GM23338 (cell line): ENCODE results near the gene MSGN1. TPM values are rescaled to one million over a fixed set of nuclear protein-coding genes. Genes with fewer than 3 reads are reported as not detected.

Source experiments
- ATAC-seq: fragments of 200-7000 bp; cut with Tn5 transposase; 3 replicates; pipeline ENCODE4 v1.9.1; 2020
- DNase-seq: peaks from one replicate; pipeline ENCODE4 v3.0.0-alpha.2; 2015; ENCODE audit warnings: low spot score
- H2AFZ ChIP-seq: fragments of 200-600 bp; sonication (generic); 2 replicates; pipeline ENCODE4 v1.8.0; 2016; ENCODE audit warnings: antibody characterized with exemption, mild to moderate bottlenecking, moderate library complexity
- H3F3A ChIP-seq: fragments of 200-600 bp; sonication (generic); replicated peaks from 2 replicates; pipeline ENCODE4 v1.8.0; 2017; ENCODE audit warnings: antibody characterized with exemption, mixed run types, low read depth
- H3K27ac ChIP-seq: fragments of 200-600 bp; sonication (generic); 2 replicates; pipeline ENCODE4 v1.6.1; 2016; ENCODE audit warnings: low read depth
- H3K27me3 ChIP-seq: fragments of 200-600 bp; sonication (generic); 2 replicates; pipeline ENCODE4 v1.8.0; 2016; ENCODE audit warnings: mild to moderate bottlenecking, mixed run types, moderate library complexity; ENCODE audit not compliant: insufficient read depth
- H3K36me3 ChIP-seq: fragments of 200-600 bp; sonication (generic); 2 replicates; pipeline ENCODE4 v1.8.0; 2016; ENCODE audit warnings: mild to moderate bottlenecking; ENCODE audit not compliant: insufficient read depth
- H3K4me1 ChIP-seq: fragments of 200-600 bp; sonication (generic); 2 replicates; pipeline ENCODE4 v1.8.0; 2016; ENCODE audit warnings: mild to moderate bottlenecking, moderate library complexity; ENCODE audit not compliant: insufficient read depth
- H3K4me2 ChIP-seq: fragments of 200-600 bp; sonication (generic); 2 replicates; pipeline ENCODE4 v1.7.1; 2017; ENCODE audit warnings: mixed run types
- H3K4me3 ChIP-seq: fragments of 200-600 bp; sonication (generic); 2 replicates; pipeline ENCODE4 v1.6.1; 2016; ENCODE audit warnings: mixed run types
- H3K79me2 ChIP-seq: fragments of 200-600 bp; sonication (generic); replicated peaks from 2 replicates; pipeline ENCODE4 v1.8.0; 2017; ENCODE audit warnings: mild to moderate bottlenecking; ENCODE audit not compliant: insufficient read depth
- H3K9me2 ChIP-seq: fragments of 200-600 bp; sonication (generic); 2 replicates; pipeline ENCODE4 v1.8.0; 2017; ENCODE audit not compliant: insufficient read depth
- H4K20me1 ChIP-seq: fragments of 200-600 bp; sonication (generic); replicated peaks from 2 replicates; pipeline ENCODE4 v1.8.0; 2017; ENCODE audit warnings: mild to moderate bottlenecking; ENCODE audit not compliant: insufficient read depth
- H3K27ac Mint-ChIP-seq: 2 replicates; pipeline ENCODE4 v1.8.0; 2020; ENCODE audit warnings: inconsistent platforms, mild to moderate bottlenecking, moderate library complexity, mixed read lengths
- H3K27me3 Mint-ChIP-seq: 3 replicates; pipeline ENCODE4 v1.8.0; 2022; ENCODE audit warnings: low read depth, mild to moderate bottlenecking, moderate library complexity, mixed read lengths, inconsistent platforms; ENCODE audit not compliant: insufficient read depth, poor library complexity
- H3K36me3 Mint-ChIP-seq: 3 replicates; pipeline ENCODE4 v1.8.0; 2021; ENCODE audit warnings: low read depth, mild to moderate bottlenecking, inconsistent platforms, moderate library complexity, mixed read lengths
- H3K4me1 Mint-ChIP-seq: 3 replicates; pipeline ENCODE4 v1.8.0; 2020; ENCODE audit warnings: mild to moderate bottlenecking, inconsistent platforms, mixed read lengths
- H3K4me3 Mint-ChIP-seq: 3 replicates; pipeline ENCODE4 v1.8.0; 2021; ENCODE audit warnings: moderate library complexity, mild to moderate bottlenecking, inconsistent platforms, mixed read lengths
- H3K9me3 Mint-ChIP-seq: 3 replicates; pipeline ENCODE4 v1.8.0; 2020; ENCODE audit warnings: moderate library complexity, mild to moderate bottlenecking, inconsistent platforms, mixed read lengths
- CREB1 ChIP-seq: fragments of 250-450 bp; sonication (Bioruptor Pico); IDR thresholded peaks from 2 replicates; pipeline ENCODE4 v1.5.0; 2020; ENCODE audit warnings: low read depth, mild to moderate bottlenecking, moderate library complexity
- CTCF ChIP-seq, 2 experiments: fragments of 200-600 bp in 1 of 2; sonication (generic) in 1 of 2; conservative IDR thresholded peaks; 2 replicates each; pipeline versions ENCODE4 v1.5.1 to v1.6.1; 2016 to 2017; ENCODE audit warnings: antibody characterized with exemption in 2 of 2, low read depth in 2 of 2, mild to moderate bottlenecking in 2 of 2, moderate library complexity in 1 of 2
- EZH2 ChIP-seq: fragments of 200-600 bp; sonication (generic); IDR thresholded peaks from one replicate; pipeline ENCODE4 v1.8.0; 2017; ENCODE audit warnings: antibody characterized with exemption, mild to moderate bottlenecking, low read depth; ENCODE audit not compliant: unreplicated experiment
- EZH2phosphoT487 ChIP-seq: fragments of 200-600 bp; sonication (generic); IDR thresholded peaks from one replicate; pipeline ENCODE4 v1.8.1; 2018; ENCODE audit warnings: antibody characterized with exemption; ENCODE audit not compliant: unreplicated experiment
- JUNB ChIP-seq: IDR thresholded peaks from one replicate; pipeline ENCODE4 v1.6.1; 2016; ENCODE audit warnings: antibody characterized with exemption; ENCODE audit not compliant: unreplicated experiment
- NANOG ChIP-seq: IDR thresholded peaks from 2 replicates; pipeline ENCODE4 v1.6.1; 2016; ENCODE audit warnings: antibody characterized with exemption, borderline replicate concordance
- POLR2AphosphoS5 ChIP-seq: IDR thresholded peaks from 2 replicates; pipeline ENCODE4 v1.6.1; 2016; ENCODE audit warnings: antibody characterized with exemption, low read depth
- REST ChIP-seq: IDR thresholded peaks from one replicate; pipeline ENCODE4 v1.6.1; 2018; ENCODE audit warnings: antibody characterized with exemption; ENCODE audit not compliant: unreplicated experiment
- STAT1 ChIP-seq: IDR thresholded peaks from one replicate; pipeline ENCODE4 v1.6.1; 2016; ENCODE audit warnings: antibody characterized with exemption; ENCODE audit not compliant: unreplicated experiment
- ZNF114 ChIP-seq: fragments of 250-450 bp; sonication (Bioruptor Pico); IDR thresholded peaks from 2 replicates; pipeline ENCODE4 v1.5.0; 2020; ENCODE audit warnings: mild to moderate bottlenecking, moderate library complexity
- ZNF331 ChIP-seq: fragments of 250-450 bp; sonication (Bioruptor Pico); IDR thresholded peaks from 2 replicates; pipeline ENCODE4 v1.5.0; 2020; ENCODE audit warnings: low read depth, mild to moderate bottlenecking, moderate library complexity
- ZNF462 ChIP-seq: fragments of 250-450 bp; sonication (Bioruptor Pico); IDR thresholded peaks from 2 replicates; pipeline ENCODE4 v1.5.0; 2020; ENCODE audit warnings: mild to moderate bottlenecking, moderate library complexity
- polyA plus RNA-seq: library from polyadenylated mRNA; unstranded; fragments of >200 nt; fragmentation: Nextera tagmentation; extraction: Ambion mirVana; gene quantifications from 2 replicates; pipeline ENCODE4 v1.2.1, GENCODE V29; 2016
- total RNA-seq: library from RNA; depleted of rRNA; stranded (reverse); fragments of >200 nt; shearing (Covaris generic); gene quantifications from 2 replicates; pipeline ENCODE4 v1.2.3, GENCODE V29; 2014
- TF ChIP-seq, protein P1 (sequence below): IDR thresholded peaks from 2 replicates; pipeline ENCODE4 v1.6.1; 2016; ENCODE audit warnings: antibody characterized with exemption

The MSGN1 gene
- total and polyA plus RNA-seq, 2 experiments from 2014 or later: not detected

DNA sequence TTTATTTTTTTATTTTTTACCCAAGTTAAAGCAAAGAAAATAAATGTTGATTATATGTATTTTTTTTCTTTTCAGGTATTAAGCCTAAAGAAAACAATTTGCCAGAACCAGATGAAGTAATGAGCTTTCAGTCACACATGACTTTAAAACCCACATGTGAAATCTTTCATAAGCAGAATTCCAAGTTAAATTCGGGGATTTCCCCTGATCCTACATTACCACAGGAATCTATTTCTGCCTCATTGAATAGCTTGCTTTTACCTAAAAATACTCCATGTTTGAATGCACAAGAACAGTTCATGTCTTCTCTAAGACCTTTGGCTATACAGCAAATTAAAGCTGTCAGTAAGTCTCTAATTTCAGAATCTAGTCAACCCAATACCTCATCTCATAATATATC, 35.7 kb upstream of the MSGN1 start:
- no peaks in the 10 kb centered on the region for H3K4me1 Mint-ChIP-seq
- no peak overlapping the region for H3K4me2 ChIP-seq
- H3K36me3 ChIP-seq: peaks cover 16% of the 10 kb centered on the region
- H3K27ac ChIP-seq: no peak overlapping the region
- no peaks in the 10 kb centered on the region for H3K79me2 ChIP-seq
- H3K27ac Mint-ChIP-seq: no peak overlapping the region
- DNase-seq (no peak), ATAC-seq (no peak)
- no peaks in the 10 kb centered on the region for H3K9me3 Mint-ChIP-seq
- H3F3A ChIP-seq: 0 out of 2 replicates have a peak, but pooled peaks cover 3% of the 10 kb centered on the region
- H3K36me3 Mint-ChIP-seq: peaks cover 49% of the 10 kb centered on the region; the same call in 2 of the 3 replicates
- no peak overlapping the region for H2AFZ ChIP-seq
- no peak for TF ChIP-seq JUNB
- TF ChIP-seq, protein P1, sequence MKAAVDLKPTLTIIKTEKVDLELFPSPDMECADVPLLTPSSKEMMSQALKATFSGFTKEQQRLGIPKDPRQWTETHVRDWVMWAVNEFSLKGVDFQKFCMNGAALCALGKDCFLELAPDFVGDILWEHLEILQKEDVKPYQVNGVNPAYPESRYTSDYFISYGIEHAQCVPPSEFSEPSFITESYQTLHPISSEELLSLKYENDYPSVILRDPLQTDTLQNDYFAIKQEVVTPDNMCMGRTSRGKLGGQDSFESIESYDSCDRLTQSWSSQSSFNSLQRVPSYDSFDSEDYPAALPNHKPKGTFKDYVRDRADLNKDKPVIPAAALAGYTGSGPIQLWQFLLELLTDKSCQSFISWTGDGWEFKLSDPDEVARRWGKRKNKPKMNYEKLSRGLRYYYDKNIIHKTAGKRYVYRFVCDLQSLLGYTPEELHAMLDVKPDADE: no peak
- TF ChIP-seq REST: no peak
- no peak for TF ChIP-seq EZH2phosphoT487
- TF ChIP-seq ZNF331 (CRISPR knock-in tag): no peak
- no peak for TF ChIP-seq ZNF462 (CRISPR knock-in tag)
- no peak for TF ChIP-seq POLR2AphosphoS5
- no peak for TF ChIP-seq STAT1
- TF ChIP-seq NANOG: no peak
- no peak for TF ChIP-seq ZNF114
- no peak for TF ChIP-seq CTCF (conservative IDR thresholded peaks at IDR 0.05; ENCODE audit: low read depth in 2 of 2)
- TF ChIP-seq EZH2: no peak
- TF ChIP-seq CREB1 (CRISPR knock-in tag): no peak
- H3K27me3 ChIP-seq: no peaks in the 10 kb centered on the region
- H3K27me3 Mint-ChIP-seq: no peaks in the 10 kb centered on the region
- no peaks in the 10 kb centered on the region; the same call in 1 of the 2 replicates for H3K4me1 ChIP-seq
- no peak overlapping the region for H3K4me3 Mint-ChIP-seq
- H4K20me1 ChIP-seq: no peaks in the 10 kb centered on the region
- H3K4me3 ChIP-seq: no peak overlapping the region
- H3K9me2 ChIP-seq: no peaks in the 10 kb centered on the region
